ENCODE data around the gene PHRF1.

PHRF1 gene

GRCh38 chr11:575996-576768 lies at the start of gene PHRF1:
TSS of gene PHRF1 (plus strand) at chr11:576470. CDS start at chr11:581513, 5,043 bp downstream.
- Histone ChIP-seq H3K4me1 (ENCODE audit: insufficient read depth, low read length) (peaks cover 31% of the 10 kb centered on the region), H3K27me3 (ENCODE audit: insufficient read depth, low read length) (peaks cover 9% of the 10 kb centered on the region), H3K9me3 (ENCODE audit: low read length) (no peaks in the 10 kb centered on the region)

GRCh38 chr11:528166-528814 lies 48.0 kb upstream of the PHRF1 start:
- Histone ChIP-seq H3K9me3 (ENCODE audit: low read length) (no peaks in the 10 kb centered on the region), H3K4me3 (ENCODE audit: low read length) (no peak overlapping the region), H2AFZ (ENCODE audit: low read depth, low read length) (no peak overlapping the region), H3K4me1 (ENCODE audit: insufficient read depth, low read length) (no peaks in the 10 kb centered on the region), H3K27me3 (ENCODE audit: insufficient read depth, low read length) (no peaks in the 10 kb centered on the region), H3K36me3 (ENCODE audit: insufficient read depth, low read length) (peaks cover 24% of the 10 kb centered on the region)

More at GRCh38 chr11:575996-576768, at the start of gene PHRF1:
- peak within 1 kb of the TSS; percentile 99 for H3K4me3 ChIP-seq (ENCODE audit: low read length)
- H3K36me3 ChIP-seq (ENCODE audit: insufficient read depth, low read length) = peaks cover 5% of the 10 kb centered on the region
- H2AFZ ChIP-seq (ENCODE audit: low read depth, low read length) = peak within 1 kb of the TSS; percentile 98

GRCh38 chr11:528815-529727 lies 47.2 kb upstream of the PHRF1 start:
- H3K36me3 ChIP-seq (ENCODE audit: insufficient read depth, low read length) = peaks cover 30% of the 10 kb centered on the region
- peaks cover 2% of the 10 kb centered on the region for H3K4me1 ChIP-seq (ENCODE audit: insufficient read depth, low read length)
- H3K27me3 ChIP-seq (ENCODE audit: insufficient read depth, low read length) = no peaks in the 10 kb centered on the region
- no peak overlapping the region for H3K4me3 ChIP-seq (ENCODE audit: low read length)
- H2AFZ ChIP-seq (ENCODE audit: low read depth, low read length) = no peak overlapping the region
- H3K9me3 ChIP-seq (ENCODE audit: low read length) = no peaks in the 10 kb centered on the region

GRCh38 chr11:529728-530411 lies 46.4 kb upstream of the PHRF1 start:
- Histone ChIP-seq H3K4me3 (ENCODE audit: low read length) (no peak overlapping the region), H3K4me1 (ENCODE audit: insufficient read depth, low read length) (peaks cover 8% of the 10 kb centered on the region), H2AFZ (ENCODE audit: low read depth, low read length) (no peak overlapping the region), H3K36me3 (ENCODE audit: insufficient read depth, low read length) (peaks cover 30% of the 10 kb centered on the region), H3K27me3 (ENCODE audit: insufficient read depth, low read length) (no peaks in the 10 kb centered on the region), H3K9me3 (ENCODE audit: low read length) (no peaks in the 10 kb centered on the region)

- peaks cover 30% of the 10 kb centered on the region for H3K36me3 ChIP-seq (ENCODE audit: insufficient read depth, low read length)
- H3K4me3 ChIP-seq (ENCODE audit: low read length) = no peak overlapping the region
- H2AFZ ChIP-seq (ENCODE audit: low read depth, low read length) = no peak overlapping the region
- H3K27me3 ChIP-seq (ENCODE audit: insufficient read depth, low read length) = no peaks in the 10 kb centered on the region
- H3K9me3 ChIP-seq (ENCODE audit: low read length) = no peaks in the 10 kb centered on the region
- peaks cover 8% of the 10 kb centered on the region for H3K4me1 ChIP-seq (ENCODE audit: insufficient read depth, low read length)
Measured at GRCh38 chr11:530960-531831, 45.1 kb upstream of the PHRF1 start.

- Histone ChIP-seq H2AFZ (ENCODE audit: low read depth, low read length) (no peak overlapping the region), H3K9me3 (ENCODE audit: low read length) (no peaks in the 10 kb centered on the region), H3K4me1 (ENCODE audit: insufficient read depth, low read length) (peaks cover 10% of the 10 kb centered on the region), H3K36me3 (ENCODE audit: insufficient read depth, low read length) (peaks cover 30% of the 10 kb centered on the region), H3K4me3 (ENCODE audit: low read length) (no peak overlapping the region), H3K27me3 (ENCODE audit: insufficient read depth, low read length) (no peaks in the 10 kb centered on the region)
Measured at GRCh38 chr11:531919-532526, 44.2 kb upstream of the PHRF1 start.

GRCh38 chr11:532527-532985 lies 43.7 kb upstream of the PHRF1 start:
- Histone ChIP-seq H3K4me3 (ENCODE audit: low read length) (no peak overlapping the region), H3K36me3 (ENCODE audit: insufficient read depth, low read length) (peaks cover 30% of the 10 kb centered on the region), H3K27me3 (ENCODE audit: insufficient read depth, low read length) (no peaks in the 10 kb centered on the region), H3K4me1 (ENCODE audit: insufficient read depth, low read length) (peaks cover 15% of the 10 kb centered on the region), H3K9me3 (ENCODE audit: low read length) (no peaks in the 10 kb centered on the region), H2AFZ (ENCODE audit: low read depth, low read length) (no peak overlapping the region)

- no peaks in the 10 kb centered on the region for H3K27me3 ChIP-seq (ENCODE audit: insufficient read depth, low read length)
- H3K4me3 ChIP-seq (ENCODE audit: low read length) = no peak overlapping the region
- no peak overlapping the region for H2AFZ ChIP-seq (ENCODE audit: low read depth, low read length)
- H3K4me1 ChIP-seq (ENCODE audit: insufficient read depth, low read length) = peaks cover 18% of the 10 kb centered on the region
- no peaks in the 10 kb centered on the region for H3K9me3 ChIP-seq (ENCODE audit: low read length)
- peaks cover 30% of the 10 kb centered on the region for H3K36me3 ChIP-seq (ENCODE audit: insufficient read depth, low read length)
Measured at GRCh38 chr11:532986-533585, 43.2 kb upstream of the PHRF1 start.

- peaks cover 30% of the 10 kb centered on the region for H3K36me3 ChIP-seq (ENCODE audit: insufficient read depth, low read length)
- no peak overlapping the region for H2AFZ ChIP-seq (ENCODE audit: low read depth, low read length)
- H3K4me3 ChIP-seq (ENCODE audit: low read length) = peak overlapping the region; percentile 91
- H3K4me1 ChIP-seq (ENCODE audit: insufficient read depth, low read length) = peaks cover 18% of the 10 kb centered on the region
- no peaks in the 10 kb centered on the region for H3K9me3 ChIP-seq (ENCODE audit: low read length)
- no peaks in the 10 kb centered on the region for H3K27me3 ChIP-seq (ENCODE audit: insufficient read depth, low read length)
Measured at GRCh38 chr11:533586-534395, 42.5 kb upstream of the PHRF1 start.

GRCh38 chr11:534396-535209 lies 41.7 kb upstream of the PHRF1 start:
- H3K9me3 ChIP-seq (ENCODE audit: low read length) = no peaks in the 10 kb centered on the region
- H3K27me3 ChIP-seq (ENCODE audit: insufficient read depth, low read length) = no peaks in the 10 kb centered on the region
- H3K4me1 ChIP-seq (ENCODE audit: insufficient read depth, low read length) = peaks cover 18% of the 10 kb centered on the region
- peaks cover 30% of the 10 kb centered on the region for H3K36me3 ChIP-seq (ENCODE audit: insufficient read depth, low read length)
- no peak overlapping the region for H2AFZ ChIP-seq (ENCODE audit: low read depth, low read length)
- H3K4me3 ChIP-seq (ENCODE audit: low read length) = peak overlapping the region; percentile 91

Measured in neuron (in vitro differentiated cells).